A549 (cell line): ENCODE results near the gene TPH1. TPM values are rescaled to one million over a fixed set of nuclear protein-coding genes. Genes with fewer than 3 reads are reported as not detected.

Experiments
- ATOH8 ChIP-seq: fragments of 250-450 bp; sonication (Bioruptor Pico); IDR thresholded peaks from 2 replicates; pipeline ENCODE4 v1.5.0; 2020; ENCODE audit warnings: low read depth, mild to moderate bottlenecking, moderate library complexity
- BCL3 ChIP-seq: fragments of >200 bp; sonication (Bioruptor Twin); formaldehyde crosslinking; IDR thresholded peaks from 3 replicates; pipeline ENCODE4 v1.6.1; 2016
- CEBPB ChIP-seq, 2 experiments: fragments of >200 bp in 1 of 2; sonication (Bioruptor Twin) in 1 of 2; formaldehyde crosslinking in 1 of 2; IDR thresholded peaks; 2 replicates each; pipeline ENCODE4 v1.6.1; 2012 to 2016
- CHD2 ChIP-seq: fragments of 150-350 bp; IDR thresholded peaks from 2 replicates; pipeline ENCODE4 v1.6.1; 2014; ENCODE audit warnings: low read length; ENCODE audit not compliant: partially characterized antibody
- E2F6 ChIP-seq: IDR thresholded peaks from 2 replicates; pipeline ENCODE4 v1.6.1; 2012; ENCODE audit warnings: low read depth, borderline replicate concordance
- ELK1 ChIP-seq: fragments of 150-350 bp; IDR thresholded peaks from 2 replicates; pipeline ENCODE4 v1.6.1; 2014; ENCODE audit warnings: low read depth, mild to moderate bottlenecking, low read length
- EP300 ChIP-seq, 2 experiments: fragments of >200 bp; sonication (Bioruptor Twin); formaldehyde crosslinking; IDR thresholded peaks; 2 replicates in 1 of 2; 3 replicates in 1 of 2; pipeline ENCODE4 v1.6.1; 2016 to 2017
- ESRRA ChIP-seq: fragments of 150-350 bp; IDR thresholded peaks from 2 replicates; pipeline ENCODE4 v1.6.1; 2014; ENCODE audit warnings: mild to moderate bottlenecking, low read length, borderline replicate concordance
- FOSB ChIP-seq: fragments of 250-450 bp; sonication (Bioruptor Pico); IDR thresholded peaks from 2 replicates; pipeline ENCODE4 v1.5.0; 2020; ENCODE audit warnings: mild to moderate bottlenecking, moderate library complexity
- FOSL2 ChIP-seq, 2 experiments: fragments of 450-650 bp in 1 of 2; fragments of >200 bp in 1 of 2; sonication (Bioruptor Twin) in 1 of 2; formaldehyde crosslinking; IDR thresholded peaks; 2 replicates each; pipeline versions ENCODE4 v1.5.0 to v1.6.1; 2016 to 2020; ENCODE audit warnings: mild to moderate bottlenecking in 1 of 2, moderate library complexity in 1 of 2
- GATA3 ChIP-seq: IDR thresholded peaks from 2 replicates; pipeline ENCODE4 v1.6.1; 2012; ENCODE audit warnings: borderline replicate concordance
- JUN ChIP-seq, 2 experiments: fragments of >200 bp; sonication (Bioruptor Twin); formaldehyde crosslinking; IDR thresholded peaks; 2 replicates in 1 of 2; 3 replicates in 1 of 2; pipeline ENCODE4 v1.6.1; 2016 to 2017
- JUNB ChIP-seq: fragments of >200 bp; sonication (Bioruptor Twin); formaldehyde crosslinking; IDR thresholded peaks from 2 replicates; pipeline ENCODE4 v1.6.1; 2016
- MAFK ChIP-seq: fragments of 450-650 bp; IDR thresholded peaks from 2 replicates; pipeline ENCODE4 v1.6.1; 2014; ENCODE audit not compliant: partially characterized antibody
- MAZ ChIP-seq: fragments of 150-350 bp; IDR thresholded peaks from 2 replicates; pipeline ENCODE4 v1.6.1; 2014; ENCODE audit warnings: antibody characterized with exemption, low read depth, low read length, borderline replicate concordance
- NFE2L2 ChIP-seq: fragments of 150-350 bp; conservative IDR thresholded peaks from 2 replicates; pipeline ENCODE4 v1.6.1; 2014; ENCODE audit warnings: low read length
- NPAS2 ChIP-seq: fragments of 250-450 bp; sonication (Bioruptor Pico); IDR thresholded peaks from 2 replicates; pipeline ENCODE4 v1.8.0; 2022; ENCODE audit warnings: mild to moderate bottlenecking, moderate library complexity, borderline replicate concordance
- NR3C1 ChIP-seq: fragments of >200 bp; sonication (Bioruptor Twin); formaldehyde crosslinking; IDR thresholded peaks from 3 replicates; pipeline ENCODE4 v1.6.1; 2017
- PBX3 ChIP-seq: IDR thresholded peaks from 2 replicates; pipeline ENCODE4 v1.6.1; 2012
- PHF8 ChIP-seq: fragments of 200-600 bp; sonication (generic); IDR thresholded peaks from 2 replicates; pipeline ENCODE4 v1.6.1; 2016; ENCODE audit warnings: low read depth, mild to moderate bottlenecking, antibody characterized with exemption, moderate library complexity, borderline replicate concordance
- POLR2A ChIP-seq: IDR thresholded peaks from 2 replicates; pipeline ENCODE4 v1.6.1; 2012; ENCODE audit warnings: mild to moderate bottlenecking, low read length
- POLR2AphosphoS2 ChIP-seq: conservative IDR thresholded peaks from 2 replicates; pipeline ENCODE4 v1.6.1; 2012; ENCODE audit warnings: low read length, improper control_type of control experiment, inconsistent platforms
- RCOR1 ChIP-seq: fragments of 150-350 bp; IDR thresholded peaks from 2 replicates; pipeline ENCODE4 v1.6.1; 2014; ENCODE audit warnings: antibody characterized with exemption, low read length, low read depth
- REST ChIP-seq: fragments of 200-600 bp; sonication (generic); IDR thresholded peaks from 2 replicates; pipeline ENCODE4 v1.6.1; 2016; ENCODE audit warnings: antibody characterized with exemption, mild to moderate bottlenecking, moderate library complexity
- RFX5 ChIP-seq: fragments of 450-650 bp; IDR thresholded peaks from 2 replicates; pipeline ENCODE4 v1.7.1; 2014; ENCODE audit warnings: antibody characterized with exemption, mild to moderate bottlenecking, moderate library complexity
- RNF2 ChIP-seq: fragments of 200-600 bp; sonication (generic); IDR thresholded peaks from 2 replicates; pipeline ENCODE4 v1.6.1; 2016; ENCODE audit warnings: low read depth, mild to moderate bottlenecking, antibody characterized with exemption, moderate library complexity, borderline replicate concordance
- SMC3 ChIP-seq: fragments of >200 bp; sonication (Bioruptor Twin); formaldehyde crosslinking; IDR thresholded peaks from 3 replicates; pipeline ENCODE4 v1.6.1; 2018; ENCODE audit warnings: inconsistent platforms
- SREBF2 ChIP-seq: fragments of 450-650 bp; IDR thresholded peaks from 2 replicates; pipeline ENCODE4 v1.6.1; 2014; ENCODE audit warnings: mild to moderate bottlenecking, moderate library complexity
- TFCP2L1 ChIP-seq: fragments of 250-450 bp; sonication (Bioruptor Pico); IDR thresholded peaks from 2 replicates; pipeline ENCODE4 v1.5.0; 2021; ENCODE audit warnings: mild to moderate bottlenecking
- TP53 ChIP-seq: fragments of 250-450 bp; sonication (Bioruptor Pico); IDR thresholded peaks from 2 replicates; pipeline ENCODE4 v1.5.0; 2021; ENCODE audit warnings: mild to moderate bottlenecking, moderate library complexity
- USF2 ChIP-seq: fragments of 450-650 bp; IDR thresholded peaks from 2 replicates; pipeline ENCODE4 v1.6.1; 2014; ENCODE audit warnings: antibody characterized with exemption
- ZC3H11A ChIP-seq: fragments of 450-650 bp; IDR thresholded peaks from 2 replicates; pipeline ENCODE4 v1.6.1; 2014; ENCODE audit warnings: antibody characterized with exemption, mild to moderate bottlenecking
- ZFP36 ChIP-seq: fragments of 450-650 bp; IDR thresholded peaks from 2 replicates; pipeline ENCODE4 v1.6.1; 2014; ENCODE audit warnings: borderline replicate concordance; ENCODE audit not compliant: partially characterized antibody
- polyA plus RNA-seq, 4 experiments: library from polyadenylated mRNA; depleted of rRNA in 3 of 4; stranded (reverse); fragments of >200 nt; fragmentation: RNase III in 1 of 4; extraction: RNeasy Plus Mini Kit Qiagen cat#74134 plus additional on column Dnase treatment in 1 of 4; gene quantifications; 2 replicates in 3 of 4; 3 replicates in 1 of 4; pipeline ENCODE4 v1.2.3, GENCODE V29; 2011 to 2017

TPH1 gene
- polyA plus RNA-seq, 2 of the 4 experiments (the other 2 are of a cell fraction): 0.09 to 0.34 TPM

- no peak for TF ChIP-seq REST
- no peak for TF ChIP-seq ZC3H11A
- no peak for TF ChIP-seq GATA3
- TF ChIP-seq ZFP36: no peak
- no peak for TF ChIP-seq TP53 (CRISPR knock-in tag)
- no peak for TF ChIP-seq NFE2L2
- no peak for TF ChIP-seq PBX3
- peak; percentile 47 for TF ChIP-seq PHF8
- no peak for TF ChIP-seq RFX5
- peak; percentile 97 for TF ChIP-seq E2F6
- peak; percentile 60 for TF ChIP-seq POLR2A
- TF ChIP-seq CEBPB (IDR thresholded peaks at IDR 0.05): no peak
- TF ChIP-seq RCOR1: no peak
- TF ChIP-seq SREBF2: no peak
- no peak for TF ChIP-seq ATOH8 (CRISPR knock-in tag)
- TF ChIP-seq CHD2: no peak
- no peak for TF ChIP-seq MAZ
- TF ChIP-seq JUNB: no peak
- TF ChIP-seq NPAS2 (CRISPR knock-in tag): no peak
- TF ChIP-seq EP300 (IDR thresholded peaks at IDR 0.05): no peak
- no peak for TF ChIP-seq ESRRA
- peak in 1 of 2 experiments; percentile 51; a peak in 1 of 5 replicates for TF ChIP-seq JUN (IDR thresholded peaks at IDR 0.05)
- TF ChIP-seq MAFK: no peak
- no peak for TF ChIP-seq POLR2AphosphoS2
- no peak for TF ChIP-seq ELK1
- peak; percentile 62; the same call in 1 of the 3 replicates for TF ChIP-seq BCL3
- TF ChIP-seq FOSL2 (IDR thresholded peaks at IDR 0.05): no peak
- TF ChIP-seq FOSL2 (CRISPR knock-in tag; IDR thresholded peaks at IDR 0.05): no peak
- no peak for TF ChIP-seq FOSB (CRISPR knock-in tag)
- no peak for TF ChIP-seq TFCP2L1
- TF ChIP-seq SMC3: no peak
- TF ChIP-seq RNF2: peak; percentile 67; the same call in 1 of the 2 replicates
- no peak for TF ChIP-seq USF2
- no peak for TF ChIP-seq NR3C1
Observed at GRCh38 chr11:18012906-18013781, 32.9 kb downstream of the TPH1 start, which contains the start of gene SERGEF (continued).
